Measurements from ENCODE around the gene OR1I1.

OR1I1 gene

GRCh38 chr19:15105044-15105443 is 23.0 kb downstream of the OR1I1 start:
- TF ChIP-seq SPI1 (IDR thresholded peaks at IDR 0.05; ENCODE audit: borderline replicate concordance, low read depth): no peak
- no peak for TF ChIP-seq POLR2AphosphoS5 (IDR thresholded peaks at IDR 0.05; ENCODE audit: low read depth)
- no peak for TF ChIP-seq CTCF (IDR thresholded peaks at IDR 0.05; ENCODE audit: insufficient read depth, low read length)
- TF ChIP-seq GABPA (IDR thresholded peaks at IDR 0.05; ENCODE audit: low read depth): no peak
- no peak for TF ChIP-seq REST (IDR thresholded peaks at IDR 0.05; ENCODE audit: insufficient replicate concordance, low read depth)
- H3K27ac ChIP-seq (replicated peaks): no peak overlapping the region
- DNase-seq (ENCODE audit: low read depth in 1 of 2, low spot score in 1 of 2): no peak
- H3K4me3 ChIP-seq (replicated peaks; ENCODE audit: insufficient read depth, low read length): no peak overlapping the region
- peaks cover 31% of the 10 kb centered on the region for H3K27me3 ChIP-seq (ENCODE audit: insufficient read depth, poor library complexity, severe bottlenecking)

- H3K27ac ChIP-seq (replicated peaks): no peak within 1 kb of the TSS
- no peak for DNase-seq (ENCODE audit: low read depth in 1 of 2, low spot score in 1 of 2)
- TF ChIP-seq POLR2AphosphoS5 (IDR thresholded peaks at IDR 0.05; ENCODE audit: low read depth): no peak
- no peak for TF ChIP-seq REST (IDR thresholded peaks at IDR 0.05; ENCODE audit: insufficient replicate concordance, low read depth)
- no peak for TF ChIP-seq SPI1 (IDR thresholded peaks at IDR 0.05; ENCODE audit: borderline replicate concordance, low read depth)
- no peak for TF ChIP-seq CTCF (IDR thresholded peaks at IDR 0.05; ENCODE audit: insufficient read depth, low read length)
- TF ChIP-seq GABPA (IDR thresholded peaks at IDR 0.05; ENCODE audit: low read depth): no peak
- no peak within 1 kb of the TSS for H3K4me3 ChIP-seq (replicated peaks; ENCODE audit: insufficient read depth, low read length)
- H3K27me3 ChIP-seq (ENCODE audit: insufficient read depth, poor library complexity, severe bottlenecking): peaks cover 31% of the 10 kb centered on the region
Observed at GRCh38 chr19:15107061-15108010, 25.3 kb downstream of the OR1I1 start, which contains the start of gene SYDE1. Gene SYDE1, plus strand, starts transcription at chr19:15107401. Its CDS starts 33 bp downstream, at chr19:15107434.

GRCh38 chr19:15108145-15108844 is 26.3 kb downstream of the OR1I1 start:
- no peak for TF ChIP-seq REST (IDR thresholded peaks at IDR 0.05; ENCODE audit: insufficient replicate concordance, low read depth)
- TF ChIP-seq SPI1 (IDR thresholded peaks at IDR 0.05; ENCODE audit: borderline replicate concordance, low read depth): no peak
- TF ChIP-seq CTCF (IDR thresholded peaks at IDR 0.05; ENCODE audit: insufficient read depth, low read length): no peak
- TF ChIP-seq POLR2AphosphoS5 (IDR thresholded peaks at IDR 0.05; ENCODE audit: low read depth): no peak
- TF ChIP-seq GABPA (IDR thresholded peaks at IDR 0.05; ENCODE audit: low read depth): no peak
- H3K27me3 ChIP-seq (ENCODE audit: insufficient read depth, poor library complexity, severe bottlenecking): peaks cover 31% of the 10 kb centered on the region
- H3K4me3 ChIP-seq (replicated peaks; ENCODE audit: insufficient read depth, low read length): no peak overlapping the region
- DNase-seq (ENCODE audit: low read depth in 1 of 2, low spot score in 1 of 2): no peak
- no peak overlapping the region for H3K27ac ChIP-seq (replicated peaks)
